ENCODE measurements around the gene MLH3.

MLH3 gene

DNA sequence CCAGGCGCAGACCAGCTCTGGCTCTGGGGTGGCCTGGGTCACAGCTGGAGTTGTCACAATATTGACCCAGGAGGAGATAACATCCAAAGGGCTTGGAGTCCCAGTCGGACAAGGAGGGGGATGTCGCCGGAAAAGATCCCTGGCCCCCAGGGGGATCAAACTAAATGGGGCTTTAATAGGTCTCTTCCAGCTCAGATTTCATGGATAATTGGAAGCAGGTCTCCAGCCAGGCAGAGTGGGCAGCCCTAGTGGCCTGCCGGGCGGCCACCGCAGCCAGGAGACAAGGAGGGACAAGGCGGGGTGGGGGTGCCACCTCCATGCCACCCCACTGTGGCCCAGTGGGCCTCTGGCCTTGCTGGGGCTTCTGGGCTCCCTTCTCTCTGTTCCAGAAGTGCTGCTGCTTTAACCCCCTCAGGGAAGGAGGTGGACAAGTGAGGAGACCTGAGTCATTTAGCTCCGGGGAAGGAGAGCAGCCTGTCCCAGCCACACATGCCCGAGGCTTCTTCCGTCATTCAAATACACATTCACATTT is 72.8 kb downstream of the MLH3 start:
- H3K4me1 ChIP-seq (ENCODE audit: insufficient read depth, low read length, poor library complexity, severe bottlenecking) = peaks cover 6% of the 10 kb centered on the region

DNA sequence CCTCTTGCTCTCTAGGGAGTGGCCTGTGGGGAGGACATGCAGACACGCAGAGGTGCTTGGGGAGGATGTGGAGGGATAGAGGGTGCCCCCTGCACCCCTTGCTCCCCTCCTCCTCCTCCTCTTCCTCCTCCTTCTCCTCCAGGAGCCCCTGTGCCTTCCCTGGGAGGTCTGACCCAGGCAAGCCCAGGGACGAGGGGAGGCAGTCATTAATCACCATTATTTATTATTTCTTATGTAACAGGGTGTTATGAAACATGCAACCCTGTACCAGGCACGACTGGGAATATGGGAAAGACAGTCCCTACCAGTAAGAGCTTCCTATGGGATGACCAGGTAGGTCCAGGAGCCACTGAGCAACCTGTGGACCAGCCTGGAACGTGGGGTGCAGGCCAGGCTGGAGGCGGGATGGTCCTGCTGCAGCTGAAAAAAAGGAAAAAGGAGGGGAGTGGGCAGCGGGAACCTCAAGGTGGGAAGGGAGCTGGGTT is 73.3 kb downstream of the MLH3 start:
- Histone ChIP-seq H3K9me2 (replicated peaks; ENCODE audit: low read depth, low read length) (no peaks in the 10 kb centered on the region), H3K27me3 (ENCODE audit: insufficient read depth, low read length, poor library complexity, severe bottlenecking) (no peaks in the 10 kb centered on the region), H3K4me2 (ENCODE audit: low read depth, low read length, poor library complexity, severe bottlenecking) (no peak overlapping the region), H3K4me3 (ENCODE audit: low read length, poor library complexity, severe bottlenecking) (no peak overlapping the region), H3K36me3 (ENCODE audit: insufficient read depth, low read length) (no peaks in the 10 kb centered on the region), H3F3A (ENCODE audit: low read depth) (no peaks in the 10 kb centered on the region), H3K9ac (ENCODE audit: low read depth, low read length, poor library complexity, severe bottlenecking) (no peak overlapping the region), H3K9me3 (ENCODE audit: insufficient read depth, low read depth, low read length) (no peaks in the 10 kb centered on the region), H2AFZ (ENCODE audit: low read length) (no peak overlapping the region), H4K20me1 (ENCODE audit: insufficient read depth, low read length, poor library complexity, severe bottlenecking) (no peaks in the 10 kb centered on the region), H3K4me1 (ENCODE audit: insufficient read depth, low read length, poor library complexity, severe bottlenecking) (peaks cover 12% of the 10 kb centered on the region), H3K79me2 (ENCODE audit: insufficient read depth, low read length) (no peaks in the 10 kb centered on the region)
- no peak for TF ChIP-seq EZH2phosphoT487 (IDR thresholded peaks at IDR 0.05; ENCODE audit: borderline replicate concordance)
- TF ChIP-seq, protein P1, sequence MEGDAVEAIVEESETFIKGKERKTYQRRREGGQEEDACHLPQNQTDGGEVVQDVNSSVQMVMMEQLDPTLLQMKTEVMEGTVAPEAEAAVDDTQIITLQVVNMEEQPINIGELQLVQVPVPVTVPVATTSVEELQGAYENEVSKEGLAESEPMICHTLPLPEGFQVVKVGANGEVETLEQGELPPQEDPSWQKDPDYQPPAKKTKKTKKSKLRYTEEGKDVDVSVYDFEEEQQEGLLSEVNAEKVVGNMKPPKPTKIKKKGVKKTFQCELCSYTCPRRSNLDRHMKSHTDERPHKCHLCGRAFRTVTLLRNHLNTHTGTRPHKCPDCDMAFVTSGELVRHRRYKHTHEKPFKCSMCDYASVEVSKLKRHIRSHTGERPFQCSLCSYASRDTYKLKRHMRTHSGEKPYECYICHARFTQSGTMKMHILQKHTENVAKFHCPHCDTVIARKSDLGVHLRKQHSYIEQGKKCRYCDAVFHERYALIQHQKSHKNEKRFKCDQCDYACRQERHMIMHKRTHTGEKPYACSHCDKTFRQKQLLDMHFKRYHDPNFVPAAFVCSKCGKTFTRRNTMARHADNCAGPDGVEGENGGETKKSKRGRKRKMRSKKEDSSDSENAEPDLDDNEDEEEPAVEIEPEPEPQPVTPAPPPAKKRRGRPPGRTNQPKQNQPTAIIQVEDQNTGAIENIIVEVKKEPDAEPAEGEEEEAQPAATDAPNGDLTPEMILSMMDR (conservative IDR thresholded peaks at IDR 0.05; ENCODE audit: low read length) = no peak

More for the DNA sequence above, 72.8 kb downstream of the MLH3 start:
- no peaks in the 10 kb centered on the region for H3K9me3 ChIP-seq (ENCODE audit: insufficient read depth, low read depth, low read length)
- H3K36me3 ChIP-seq (ENCODE audit: insufficient read depth, low read length) = no peaks in the 10 kb centered on the region
- no peak overlapping the region for H3K9ac ChIP-seq (ENCODE audit: low read depth, low read length, poor library complexity, severe bottlenecking)
- no peak overlapping the region for H3K4me3 ChIP-seq (ENCODE audit: low read length, poor library complexity, severe bottlenecking)
- H3F3A ChIP-seq (ENCODE audit: low read depth) = no peaks in the 10 kb centered on the region
- no peak for TF ChIP-seq EZH2phosphoT487 (IDR thresholded peaks at IDR 0.05; ENCODE audit: borderline replicate concordance)
- TF ChIP-seq, protein P1 (conservative IDR thresholded peaks at IDR 0.05; ENCODE audit: low read length) = no peak
- H3K27me3 ChIP-seq (ENCODE audit: insufficient read depth, low read length, poor library complexity, severe bottlenecking) = no peaks in the 10 kb centered on the region
- H3K9me2 ChIP-seq (replicated peaks; ENCODE audit: low read depth, low read length) = no peaks in the 10 kb centered on the region
- no peak overlapping the region for H3K4me2 ChIP-seq (ENCODE audit: low read depth, low read length, poor library complexity, severe bottlenecking)
- H2AFZ ChIP-seq (ENCODE audit: low read length) = no peak overlapping the region
- no peaks in the 10 kb centered on the region for H4K20me1 ChIP-seq (ENCODE audit: insufficient read depth, low read length, poor library complexity, severe bottlenecking)
- no peaks in the 10 kb centered on the region for H3K79me2 ChIP-seq (ENCODE audit: insufficient read depth, low read length)

DNA sequence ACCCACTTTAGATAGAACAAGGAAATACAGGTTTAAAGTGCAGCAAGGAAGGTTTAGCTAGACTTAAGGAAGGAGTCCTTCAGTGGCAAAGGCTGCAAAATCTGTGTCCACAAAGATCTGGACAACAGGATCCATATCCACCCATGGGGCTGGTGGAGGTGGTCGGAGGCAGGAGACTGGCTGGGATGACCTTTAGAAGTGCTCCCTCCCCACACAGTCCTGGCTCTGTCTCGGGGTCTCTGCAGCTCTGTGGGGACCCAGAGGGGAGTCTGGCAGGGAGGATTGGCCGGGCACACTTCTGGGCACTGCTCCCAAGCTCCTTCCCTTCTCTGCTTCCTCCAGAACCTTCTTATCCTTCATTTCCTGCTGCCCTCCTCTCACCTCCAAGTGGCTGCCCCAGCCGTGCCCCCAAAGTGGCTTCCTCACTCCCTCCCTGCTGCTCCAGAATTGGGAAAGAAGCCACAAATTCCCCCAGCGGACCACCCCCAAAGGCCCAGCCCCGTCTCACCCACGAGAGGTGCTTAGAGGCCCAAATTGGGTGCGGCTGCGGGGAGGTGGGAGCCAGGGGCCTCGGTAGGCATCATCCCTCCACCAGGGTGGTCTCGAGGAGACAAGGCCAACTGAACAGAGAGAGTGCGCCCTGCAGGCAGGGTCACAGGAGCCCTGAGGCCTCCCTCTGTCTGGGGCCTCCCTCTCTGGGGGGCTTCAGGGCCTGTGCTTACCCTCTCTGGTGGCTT is 73.9 kb downstream of the MLH3 start:
- H3K27me3 ChIP-seq (ENCODE audit: insufficient read depth, low read length, poor library complexity, severe bottlenecking) = no peaks in the 10 kb centered on the region
- no peak overlapping the region for H2AFZ ChIP-seq (ENCODE audit: low read length)
- no peaks in the 10 kb centered on the region for H3K79me2 ChIP-seq (ENCODE audit: insufficient read depth, low read length)
- H3K36me3 ChIP-seq (ENCODE audit: insufficient read depth, low read length) = no peaks in the 10 kb centered on the region
- H3F3A ChIP-seq (ENCODE audit: low read depth) = no peaks in the 10 kb centered on the region
- no peaks in the 10 kb centered on the region for H4K20me1 ChIP-seq (ENCODE audit: insufficient read depth, low read length, poor library complexity, severe bottlenecking)
- no peak overlapping the region for H3K4me2 ChIP-seq (ENCODE audit: low read depth, low read length, poor library complexity, severe bottlenecking)
- H3K4me1 ChIP-seq (ENCODE audit: insufficient read depth, low read length, poor library complexity, severe bottlenecking) = peaks cover 15% of the 10 kb centered on the region
- no peak overlapping the region for H3K9ac ChIP-seq (ENCODE audit: low read depth, low read length, poor library complexity, severe bottlenecking)
- H3K4me3 ChIP-seq (ENCODE audit: low read length, poor library complexity, severe bottlenecking) = no peak overlapping the region
- no peaks in the 10 kb centered on the region for H3K9me3 ChIP-seq (ENCODE audit: insufficient read depth, low read depth, low read length)
- TF ChIP-seq EZH2phosphoT487 (IDR thresholded peaks at IDR 0.05; ENCODE audit: borderline replicate concordance) = no peak
- TF ChIP-seq, protein P1 (conservative IDR thresholded peaks at IDR 0.05; ENCODE audit: low read length) = no peak
- H3K9me2 ChIP-seq (replicated peaks; ENCODE audit: low read depth, low read length) = no peaks in the 10 kb centered on the region

All from Loucy (cell line).